ENCODE data around the gene IGF2.

GRCh38 chr11:2180789-2181370 lies 41.7 kb upstream of the IGF2 start:
- TF ChIP-seq, protein P1, sequence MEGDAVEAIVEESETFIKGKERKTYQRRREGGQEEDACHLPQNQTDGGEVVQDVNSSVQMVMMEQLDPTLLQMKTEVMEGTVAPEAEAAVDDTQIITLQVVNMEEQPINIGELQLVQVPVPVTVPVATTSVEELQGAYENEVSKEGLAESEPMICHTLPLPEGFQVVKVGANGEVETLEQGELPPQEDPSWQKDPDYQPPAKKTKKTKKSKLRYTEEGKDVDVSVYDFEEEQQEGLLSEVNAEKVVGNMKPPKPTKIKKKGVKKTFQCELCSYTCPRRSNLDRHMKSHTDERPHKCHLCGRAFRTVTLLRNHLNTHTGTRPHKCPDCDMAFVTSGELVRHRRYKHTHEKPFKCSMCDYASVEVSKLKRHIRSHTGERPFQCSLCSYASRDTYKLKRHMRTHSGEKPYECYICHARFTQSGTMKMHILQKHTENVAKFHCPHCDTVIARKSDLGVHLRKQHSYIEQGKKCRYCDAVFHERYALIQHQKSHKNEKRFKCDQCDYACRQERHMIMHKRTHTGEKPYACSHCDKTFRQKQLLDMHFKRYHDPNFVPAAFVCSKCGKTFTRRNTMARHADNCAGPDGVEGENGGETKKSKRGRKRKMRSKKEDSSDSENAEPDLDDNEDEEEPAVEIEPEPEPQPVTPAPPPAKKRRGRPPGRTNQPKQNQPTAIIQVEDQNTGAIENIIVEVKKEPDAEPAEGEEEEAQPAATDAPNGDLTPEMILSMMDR (IDR thresholded peaks at IDR 0.05 in 2 of 3, conservative IDR thresholded peaks at IDR 0.05 in 1 of 3; ENCODE audit: control insufficient read depth in 2 of 3, extremely low read depth in 1 of 3, insufficient read depth in 1 of 3, low read depth in 3 of 3, low read length in 3 of 3), result no peak
- TF ChIP-seq YY1 (IDR thresholded peaks at IDR 0.05; ENCODE audit: low read depth, low read length) (no peak), ESRRA (IDR thresholded peaks at IDR 0.05; ENCODE audit: low read length) (no peak), SIN3A (IDR thresholded peaks at IDR 0.05; ENCODE audit: low read depth, low read length) (no peak), EZH2 (IDR thresholded peaks at IDR 0.05; ENCODE audit: borderline replicate concordance, control insufficient read depth, low read depth, low read length) (no peak), POLR2A (IDR thresholded peaks at IDR 0.05; ENCODE audit: low read depth, low read length) (no peak), SP1 (IDR thresholded peaks at IDR 0.05; ENCODE audit: low read depth, low read length) (no peak), MYC (IDR thresholded peaks at IDR 0.05; ENCODE audit: insufficient read depth, insufficient read length, insufficient replicate concordance, low read length, severe bottlenecking) (no peak), NFXL1 (IDR thresholded peaks at IDR 0.05; ENCODE audit: borderline replicate concordance) (no peak), PML (IDR thresholded peaks at IDR 0.05; ENCODE audit: low read length) (no peak), NFYA (IDR thresholded peaks at IDR 0.05; ENCODE audit: borderline replicate concordance, low read depth, low read length) (no peak), USF2 (IDR thresholded peaks at IDR 0.05; ENCODE audit: borderline replicate concordance, low read depth, low read length) (no peak), NR2C1 (IDR thresholded peaks at IDR 0.05) (no peak)
- TF ChIP-seq, protein P2, sequence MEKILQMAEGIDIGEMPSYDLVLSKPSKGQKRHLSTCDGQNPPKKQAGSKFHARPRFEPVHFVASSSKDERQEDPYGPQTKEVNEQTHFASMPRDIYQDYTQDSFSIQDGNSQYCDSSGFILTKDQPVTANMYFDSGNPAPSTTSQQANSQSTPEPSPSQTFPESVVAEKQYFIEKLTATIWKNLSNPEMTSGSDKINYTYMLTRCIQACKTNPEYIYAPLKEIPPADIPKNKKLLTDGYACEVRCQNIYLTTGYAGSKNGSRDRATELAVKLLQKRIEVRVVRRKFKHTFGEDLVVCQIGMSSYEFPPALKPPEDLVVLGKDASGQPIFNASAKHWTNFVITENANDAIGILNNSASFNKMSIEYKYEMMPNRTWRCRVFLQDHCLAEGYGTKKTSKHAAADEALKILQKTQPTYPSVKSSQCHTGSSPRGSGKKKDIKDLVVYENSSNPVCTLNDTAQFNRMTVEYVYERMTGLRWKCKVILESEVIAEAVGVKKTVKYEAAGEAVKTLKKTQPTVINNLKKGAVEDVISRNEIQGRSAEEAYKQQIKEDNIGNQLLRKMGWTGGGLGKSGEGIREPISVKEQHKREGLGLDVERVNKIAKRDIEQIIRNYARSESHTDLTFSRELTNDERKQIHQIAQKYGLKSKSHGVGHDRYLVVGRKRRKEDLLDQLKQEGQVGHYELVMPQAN (conservative IDR thresholded peaks at IDR 0.05), result no peak

All from GM12878 (cell line).